GM19372 (cell line): ENCODE data around the gene ART1.

ENCODE experiments used
- ATAC-seq: cut with Tn5 transposase; IDR thresholded peaks from one replicate; pipeline ENCODE4 v1.9.1; 2021; ENCODE audit warnings: mild to moderate bottlenecking, low read depth, moderate library complexity; ENCODE audit not compliant: unreplicated experiment

Gene ART1

DNA sequence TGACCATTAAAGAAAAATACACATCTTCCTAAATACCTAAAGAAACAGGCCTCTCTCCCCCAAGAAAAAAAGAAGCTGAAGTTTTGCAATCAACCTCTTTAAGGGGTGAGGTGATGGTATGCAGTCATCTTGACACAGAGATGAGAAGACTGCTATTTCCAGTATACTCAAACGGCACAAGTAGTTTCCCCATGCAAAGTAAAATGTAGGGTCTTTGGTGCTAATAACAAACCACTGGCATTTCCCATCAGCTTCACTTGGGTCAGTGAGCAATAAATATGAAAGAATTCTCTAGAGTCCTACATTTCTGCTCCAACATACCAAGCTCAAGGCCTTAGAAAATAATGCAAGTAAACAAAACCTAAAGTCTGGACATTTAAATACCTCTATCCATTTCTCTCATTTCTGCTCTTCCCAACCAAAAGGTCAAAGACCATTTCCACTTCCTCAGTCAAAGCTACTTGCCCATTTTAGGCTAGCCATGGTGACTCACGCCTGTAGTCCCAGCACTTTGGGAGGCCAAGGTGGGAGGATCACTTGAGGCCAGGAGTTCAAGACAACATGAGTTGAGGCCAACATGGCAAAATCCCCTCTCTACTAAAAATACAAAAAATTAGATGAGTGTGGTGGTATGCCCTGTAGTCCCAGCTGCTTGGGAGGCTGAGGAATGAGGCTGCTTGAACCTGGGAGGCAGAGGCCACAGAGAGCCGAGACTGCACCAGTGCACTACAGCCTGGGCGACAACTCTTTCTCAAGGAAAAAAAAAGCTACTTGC, 65.7 kb downstream of the ART1 start:
- no peak for ATAC-seq

DNA sequence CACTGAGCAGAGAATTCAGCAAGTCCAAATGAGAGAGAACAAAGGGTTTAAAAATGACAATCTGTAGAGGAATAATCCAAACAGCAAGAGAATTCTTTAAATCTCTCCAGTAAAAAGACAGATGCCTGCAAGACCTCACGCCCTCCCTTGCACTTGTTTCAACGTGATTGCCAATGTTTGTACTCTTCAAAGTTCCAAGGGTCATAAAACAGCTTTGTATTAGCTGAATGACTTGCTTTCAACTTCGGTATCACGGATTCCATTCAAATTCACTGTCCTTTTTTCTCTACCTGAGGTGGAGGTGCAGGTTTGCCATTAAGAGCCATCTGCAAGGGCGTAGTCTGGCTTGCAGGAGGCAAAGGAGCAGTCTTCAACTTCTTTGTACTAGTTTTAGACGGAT, 67.3 kb downstream of the ART1 start:
- no peak for ATAC-seq
